ENCODE measurements around the gene AUTS2. TPM values are rescaled to one million over a fixed set of nuclear protein-coding genes. Genes with fewer than 3 reads are reported as not detected.

AUTS2 gene
- total RNA-seq, 1 experiment from 2014 or later = 30.1 TPM

DNA sequence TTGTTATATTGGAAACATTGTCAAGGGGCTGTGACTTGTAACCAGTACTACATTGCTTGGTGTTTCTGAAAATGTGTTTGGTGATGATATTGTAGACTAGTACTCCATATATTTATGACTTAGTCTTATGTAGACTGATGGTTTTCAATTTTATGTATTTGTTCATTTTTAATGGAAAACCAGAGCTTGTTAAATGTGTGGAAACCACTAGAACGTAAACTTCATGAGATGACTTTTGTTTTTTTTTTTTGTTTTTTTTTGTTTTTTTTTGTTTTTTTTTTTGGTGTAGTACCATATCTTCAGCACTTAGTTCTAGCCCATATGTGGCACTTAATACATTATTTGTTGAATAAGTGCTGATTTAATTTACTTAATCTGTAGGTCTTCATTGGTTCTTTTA is 518.6 kb downstream of the AUTS2 start:
- H3K4me3 ChIP-seq = no peak overlapping the region
- no peak overlapping the region for H3K27ac ChIP-seq
- H3K4me1 ChIP-seq = 0 out of 2 replicates have a peak, but pooled peaks cover 3% of the 10 kb centered on the region
- no peaks in the 10 kb centered on the region for H3K36me3 ChIP-seq
- no peak for DNase-seq
- no peaks in the 10 kb centered on the region for H3K27me3 ChIP-seq
- peaks cover 11% of the 10 kb centered on the region for H3K9me3 ChIP-seq (replicated peaks)

DNA sequence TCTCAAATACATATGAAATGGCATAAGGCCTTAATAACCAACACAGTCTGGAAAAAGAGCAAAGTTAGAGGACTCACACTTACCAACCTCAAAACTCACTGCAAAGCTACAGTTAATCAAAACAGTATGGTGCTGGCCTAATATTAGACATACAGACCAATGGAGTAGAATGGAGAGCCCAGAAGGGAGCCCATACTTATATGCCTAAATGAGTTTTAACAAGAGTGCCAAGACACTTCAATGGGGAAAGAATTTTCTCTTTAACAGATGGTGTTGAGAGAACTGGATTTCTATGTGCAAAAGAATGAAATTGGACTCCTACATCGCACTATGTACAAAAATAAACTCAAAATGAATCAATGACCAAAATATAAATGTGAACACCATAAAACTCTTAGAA is 522.6 kb downstream of the AUTS2 start:
- Histone ChIP-seq H3K27ac (no peak overlapping the region), H3K36me3 (no peaks in the 10 kb centered on the region), H3K4me1 (no peaks in the 10 kb centered on the region), H3K9me3 (replicated peaks) (peaks cover 13% of the 10 kb centered on the region), H3K27me3 (no peaks in the 10 kb centered on the region), H3K4me3 (no peak overlapping the region)
- DNase-seq = no peak

DNA sequence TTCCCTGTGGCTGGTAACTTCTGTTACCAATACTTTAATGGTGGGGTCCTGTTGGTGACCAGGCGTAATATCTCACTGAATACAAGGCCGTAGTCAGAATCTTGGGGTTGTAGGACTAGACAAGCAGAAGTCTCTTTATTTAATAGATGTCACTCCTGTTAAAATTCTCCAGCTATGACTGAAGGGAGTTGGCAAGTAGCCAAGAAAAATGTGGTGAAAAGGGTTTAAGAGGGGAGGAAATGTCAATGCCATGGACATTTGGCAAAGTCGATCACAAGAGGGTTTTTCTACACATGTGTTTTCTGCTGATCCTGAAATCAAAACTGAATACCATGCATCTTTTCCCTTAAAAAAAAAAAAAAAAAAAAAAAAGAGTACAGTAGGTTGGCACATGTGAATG is 533.5 kb downstream of the AUTS2 start:
- Histone ChIP-seq H3K4me3 (peak overlapping the region; percentile 40), H3K9me3 (replicated peaks) (no peaks in the 10 kb centered on the region), H3K27ac (peak overlapping the region; percentile 92), H3K27me3 (no peaks in the 10 kb centered on the region), H3K4me1 (peaks cover 51% of the 10 kb centered on the region), H3K36me3 (no peaks in the 10 kb centered on the region)
- peak; percentile 85 to 98 for DNase-seq

DNA sequence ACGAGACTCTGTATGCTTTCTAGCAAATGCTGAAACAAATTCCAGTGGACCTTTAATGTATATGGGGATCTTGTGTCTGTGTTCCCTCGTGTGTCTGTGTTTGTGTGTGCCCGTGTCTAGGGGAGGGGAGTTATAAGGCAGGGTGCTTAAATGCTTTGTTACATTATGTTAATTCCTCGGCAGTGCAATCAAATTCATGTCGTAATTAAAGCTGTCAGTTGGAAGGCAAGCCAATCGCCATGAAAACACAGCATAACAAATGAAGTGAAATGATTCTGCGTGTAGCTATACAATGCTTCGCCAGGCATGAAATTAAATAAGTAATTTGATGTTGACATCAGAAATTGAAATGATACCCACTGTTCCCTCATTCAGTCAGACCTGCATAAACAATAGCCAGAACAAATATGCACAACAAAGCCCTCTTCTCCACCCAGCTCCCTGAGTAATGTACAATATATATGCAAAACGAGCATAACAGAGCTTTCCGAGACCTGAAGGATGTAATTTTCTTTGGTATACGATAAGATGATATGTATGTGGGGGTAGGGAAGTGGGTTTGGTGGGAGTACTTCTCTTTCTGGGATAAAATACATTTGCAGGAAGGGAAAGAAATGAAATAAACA is 534.1 kb downstream of the AUTS2 start:
- Histone ChIP-seq H3K27me3 (no peaks in the 10 kb centered on the region), H3K9me3 (replicated peaks) (no peaks in the 10 kb centered on the region), H3K4me1 (peaks cover 51% of the 10 kb centered on the region), H3K27ac (peak overlapping the region; percentile 92), H3K4me3 (peak overlapping the region; percentile 40), H3K36me3 (no peaks in the 10 kb centered on the region)
- DNase-seq = no peak

DNA sequence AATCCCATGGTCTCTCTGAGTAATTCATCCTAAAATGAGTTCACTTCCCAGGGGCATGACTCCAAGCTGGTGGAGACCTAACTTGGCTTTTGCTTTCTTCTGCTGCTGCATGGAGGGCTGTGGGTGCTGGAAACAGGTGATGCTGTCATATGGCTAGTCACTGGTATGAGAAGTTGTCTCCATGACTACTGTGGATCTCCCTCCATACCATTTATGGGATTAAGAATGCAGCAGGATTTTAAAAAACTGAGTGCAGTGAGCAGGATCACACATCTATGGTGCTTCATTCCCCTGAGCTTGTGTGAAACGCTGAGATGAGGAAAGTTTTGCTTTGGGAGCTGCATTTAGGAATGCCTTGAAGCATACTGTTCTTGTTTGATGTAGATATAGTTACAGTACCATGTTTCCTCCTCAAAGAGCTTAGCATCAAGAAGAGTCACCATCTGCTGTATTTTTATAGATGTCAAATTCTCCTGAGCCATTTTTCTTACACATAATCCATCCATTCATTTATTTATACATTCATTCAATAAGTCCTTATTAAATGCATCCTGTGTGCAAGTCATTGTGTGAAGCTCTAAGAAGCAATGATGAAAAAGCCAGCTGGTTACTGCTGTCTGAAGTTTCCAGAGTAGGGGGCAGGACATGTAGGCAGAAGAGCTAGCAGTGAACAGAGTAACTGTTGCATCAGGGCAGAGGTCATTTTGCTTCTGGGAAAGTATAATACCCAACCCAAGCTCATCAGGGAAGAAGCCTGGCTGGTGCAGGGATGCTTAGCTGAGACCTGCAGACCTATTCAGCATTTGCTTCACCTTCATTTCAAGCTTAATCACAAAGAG is 534.8 kb downstream of the AUTS2 start:
- Histone ChIP-seq H3K4me1 (peaks cover 51% of the 10 kb centered on the region), H3K27ac (peak overlapping the region; percentile 92), H3K4me3 (peak overlapping the region; percentile 40), H3K9me3 (replicated peaks) (no peaks in the 10 kb centered on the region), H3K27me3 (no peaks in the 10 kb centered on the region), H3K36me3 (no peaks in the 10 kb centered on the region)
- peak; percentile 70 to 76 for DNase-seq

DNA sequence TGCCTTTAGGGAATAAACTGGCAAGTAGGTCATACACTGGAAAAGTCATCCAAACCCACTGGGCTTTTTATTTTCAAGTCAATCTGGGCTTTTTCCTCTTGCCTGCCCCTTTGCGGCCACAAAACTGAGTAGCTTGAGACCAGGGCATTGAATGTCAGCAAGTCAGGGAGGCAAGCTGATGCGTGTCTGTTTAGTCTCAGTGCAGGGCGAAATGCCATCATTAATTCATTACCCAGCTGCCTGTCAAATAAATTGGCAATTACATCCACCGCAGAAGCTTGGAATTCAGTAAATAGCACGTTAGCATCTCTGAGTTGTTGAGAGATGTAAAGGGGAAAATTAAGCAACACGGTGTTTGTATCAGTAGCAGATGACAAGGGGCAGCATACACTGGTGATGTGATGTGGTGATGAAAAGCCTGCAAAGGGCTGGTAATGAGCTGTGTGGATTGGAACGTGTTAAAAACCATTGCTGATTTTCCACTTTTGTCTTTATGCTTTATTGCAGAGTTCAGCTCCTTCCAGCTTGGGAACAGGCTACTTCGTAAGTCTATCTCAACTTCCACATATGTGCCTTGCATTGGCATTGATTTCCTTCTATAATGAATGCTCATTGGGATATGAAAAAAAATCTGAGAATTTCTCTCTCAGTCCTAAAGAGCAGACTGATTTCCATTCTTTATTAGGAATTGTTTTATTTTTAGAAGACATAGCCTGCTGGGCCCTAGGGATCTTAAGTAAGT is 535.9 kb downstream of the AUTS2 start:
- peak; percentile 18 to 24 for DNase-seq
- H3K9me3 ChIP-seq (replicated peaks) = no peaks in the 10 kb centered on the region
- H3K36me3 ChIP-seq = no peaks in the 10 kb centered on the region
- H3K27ac ChIP-seq = peak overlapping the region; percentile 92
- H3K4me3 ChIP-seq = no peak overlapping the region
- peaks cover 51% of the 10 kb centered on the region for H3K4me1 ChIP-seq
- H3K27me3 ChIP-seq = no peaks in the 10 kb centered on the region

DNA sequence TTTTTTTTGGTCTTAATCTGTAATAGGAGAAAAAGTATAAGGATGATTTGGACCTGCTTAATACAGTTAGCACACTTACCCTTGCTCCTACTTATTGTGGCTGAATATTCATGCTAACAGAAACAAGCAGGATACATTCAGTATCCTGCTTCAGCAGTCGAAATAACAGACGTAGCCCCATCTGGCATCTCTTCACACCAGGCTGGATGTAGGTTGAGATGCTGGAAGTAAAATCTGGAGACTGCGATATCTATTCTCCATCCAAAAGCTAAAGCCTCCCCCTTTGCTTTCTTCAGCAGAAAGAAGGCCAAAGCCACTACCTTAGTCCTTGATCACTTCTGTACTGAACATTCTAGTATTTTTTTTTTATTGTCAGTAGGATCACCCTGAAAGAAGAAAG is 537.4 kb downstream of the AUTS2 start:
- Histone ChIP-seq H3K4me1 (peaks cover 46% of the 10 kb centered on the region), H3K27me3 (no peaks in the 10 kb centered on the region), H3K4me3 (no peak overlapping the region), H3K36me3 (no peaks in the 10 kb centered on the region), H3K27ac (no peak overlapping the region), H3K9me3 (replicated peaks) (no peaks in the 10 kb centered on the region)
- DNase-seq = no peak

DNA sequence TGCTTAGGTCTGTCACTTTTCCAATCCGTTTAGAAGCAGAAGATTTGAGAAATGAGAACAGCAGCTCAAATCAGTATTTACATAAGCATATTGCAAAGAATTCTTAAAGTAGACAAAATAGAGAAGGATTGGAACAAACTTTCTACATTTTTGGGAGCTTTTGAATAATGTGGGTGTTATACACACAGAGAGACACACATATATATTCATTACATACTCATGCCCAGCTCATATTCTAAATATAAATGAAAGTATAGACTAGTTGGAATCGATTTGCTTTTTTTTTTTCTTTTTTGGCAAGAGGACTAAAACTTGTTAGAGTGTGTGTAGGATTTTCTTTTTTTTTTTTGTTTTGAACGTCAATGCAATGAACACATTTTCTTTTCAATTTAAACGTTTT is 538.9 kb downstream of the AUTS2 start:
- no peaks in the 10 kb centered on the region for H3K36me3 ChIP-seq
- H3K4me1 ChIP-seq = peaks cover 36% of the 10 kb centered on the region
- no peaks in the 10 kb centered on the region for H3K9me3 ChIP-seq (replicated peaks)
- no peak overlapping the region for H3K27ac ChIP-seq
- no peak for DNase-seq
- H3K27me3 ChIP-seq = no peaks in the 10 kb centered on the region
- no peak overlapping the region for H3K4me3 ChIP-seq

DNA sequence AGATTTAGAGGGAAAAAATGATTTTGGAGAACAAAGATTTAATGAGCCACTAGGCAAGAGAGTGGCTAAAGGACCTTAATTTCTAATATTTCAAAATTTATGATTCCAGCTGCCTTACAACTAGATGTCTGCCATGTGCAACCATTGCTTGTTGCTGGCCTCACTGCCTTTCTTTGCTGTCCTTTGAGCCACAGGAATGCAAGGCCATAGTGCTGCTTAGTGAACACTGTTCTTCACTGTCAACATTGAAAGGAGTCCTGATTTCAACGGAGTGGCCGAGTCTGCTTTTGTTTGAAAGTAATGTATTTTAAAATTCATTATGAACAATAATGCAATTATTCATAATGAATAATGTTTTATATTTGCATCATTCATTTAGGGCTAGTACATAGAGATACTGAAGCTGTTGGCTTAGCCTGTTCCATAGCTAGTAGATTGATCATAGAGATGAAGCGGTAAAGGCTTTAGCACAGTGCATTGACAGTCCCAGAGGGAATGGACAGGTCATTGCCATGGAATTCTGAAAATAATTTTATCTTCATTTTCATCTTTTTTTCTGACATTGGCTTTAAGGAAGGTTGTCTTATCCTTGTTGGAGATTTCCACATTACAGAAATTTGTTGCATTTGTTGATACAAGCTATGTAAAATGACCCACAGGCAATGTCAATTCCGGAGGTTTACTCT is 544.1 kb downstream of the AUTS2 start:
- Histone ChIP-seq H3K27me3 (no peaks in the 10 kb centered on the region), H3K9me3 (replicated peaks) (no peaks in the 10 kb centered on the region), H3K4me1 (peaks cover 30% of the 10 kb centered on the region), H3K36me3 (no peaks in the 10 kb centered on the region), H3K27ac (peak overlapping the region; percentile 63), H3K4me3 (no peak overlapping the region)
- DNase-seq = peak in 1 of 2 experiments; percentile 16

DNA sequence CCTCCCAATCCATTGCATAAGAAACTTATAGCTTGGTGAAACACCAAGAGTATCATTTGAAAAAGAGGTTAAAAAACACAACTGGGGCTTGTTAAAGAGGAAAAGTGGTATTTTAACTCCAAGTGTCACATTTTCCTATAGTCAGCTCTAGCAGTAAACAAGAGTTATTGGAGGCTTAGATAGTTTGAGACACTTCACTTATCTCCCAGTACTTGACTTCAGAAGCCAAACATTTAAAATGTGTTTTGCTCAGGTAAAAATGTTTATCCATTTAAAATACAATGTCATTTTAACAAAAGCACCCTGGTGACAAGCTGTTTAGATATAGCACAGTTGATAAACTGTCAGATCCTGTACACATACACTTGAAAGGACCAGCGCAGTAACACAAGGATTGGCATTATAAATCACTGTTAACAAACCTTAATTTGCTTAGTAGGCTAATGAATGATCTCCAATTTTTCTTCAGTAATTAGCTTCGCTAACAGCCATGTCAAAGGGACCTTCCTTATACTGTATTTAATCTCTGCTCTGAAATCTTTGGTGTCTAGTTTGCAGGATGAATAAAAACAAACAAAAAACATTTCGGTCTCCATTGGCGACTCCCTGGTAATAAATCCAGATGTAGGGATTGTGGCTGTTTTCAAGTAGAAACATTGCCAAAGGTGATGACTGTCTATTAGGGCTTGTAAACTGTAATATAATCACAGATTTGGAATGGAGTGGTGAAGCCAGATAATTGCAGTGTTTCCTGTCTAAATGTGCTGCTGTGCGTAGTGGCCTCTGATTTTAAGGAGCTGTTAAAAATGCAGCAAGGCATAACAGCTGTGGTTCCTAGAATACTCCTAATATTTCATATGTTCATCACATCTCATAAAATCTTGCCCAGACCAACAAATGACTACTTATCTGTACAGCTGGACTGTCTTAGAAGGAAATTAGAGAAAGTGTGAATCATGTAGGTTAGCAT is 545.1 kb downstream of the AUTS2 start:
- DNase-seq = peak; percentile 66 to 86
- Histone ChIP-seq H3K36me3 (no peaks in the 10 kb centered on the region), H3K27me3 (no peaks in the 10 kb centered on the region), H3K27ac (peak overlapping the region; percentile 63), H3K9me3 (replicated peaks) (no peaks in the 10 kb centered on the region), H3K4me1 (peaks cover 30% of the 10 kb centered on the region), H3K4me3 (0 out of 2 replicates have a peak overlapping the region, but pooled peaks have one; percentile 0)

DNA sequence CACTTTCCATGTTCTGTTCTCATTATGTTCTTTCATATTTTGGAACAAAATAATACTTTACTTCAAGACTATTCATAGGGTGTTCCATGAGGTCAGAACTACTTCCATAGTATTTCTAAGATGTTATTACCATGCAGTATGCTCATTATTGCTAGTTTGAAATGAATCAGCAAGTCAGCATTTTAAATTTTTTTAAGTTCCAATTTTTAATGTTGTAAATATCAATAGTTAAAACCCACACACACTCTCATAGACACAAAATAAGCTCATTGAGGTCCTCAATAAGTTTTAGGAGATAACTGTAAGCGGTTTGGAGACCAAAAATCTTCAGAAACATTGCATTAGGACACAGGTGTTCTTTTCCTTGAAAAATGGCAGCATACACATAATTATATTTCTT is 550.7 kb downstream of the AUTS2 start:
- no peaks in the 10 kb centered on the region for H3K27me3 ChIP-seq
- DNase-seq = no peak
- no peaks in the 10 kb centered on the region; the same call in 1 of the 2 replicates for H3K36me3 ChIP-seq
- peaks cover 16% of the 10 kb centered on the region for H3K4me1 ChIP-seq
- H3K27ac ChIP-seq = no peak overlapping the region
- peaks cover 9% of the 10 kb centered on the region; the same call in 1 of the 2 replicates for H3K9me3 ChIP-seq (replicated peaks)
- H3K4me3 ChIP-seq = no peak overlapping the region

DNA sequence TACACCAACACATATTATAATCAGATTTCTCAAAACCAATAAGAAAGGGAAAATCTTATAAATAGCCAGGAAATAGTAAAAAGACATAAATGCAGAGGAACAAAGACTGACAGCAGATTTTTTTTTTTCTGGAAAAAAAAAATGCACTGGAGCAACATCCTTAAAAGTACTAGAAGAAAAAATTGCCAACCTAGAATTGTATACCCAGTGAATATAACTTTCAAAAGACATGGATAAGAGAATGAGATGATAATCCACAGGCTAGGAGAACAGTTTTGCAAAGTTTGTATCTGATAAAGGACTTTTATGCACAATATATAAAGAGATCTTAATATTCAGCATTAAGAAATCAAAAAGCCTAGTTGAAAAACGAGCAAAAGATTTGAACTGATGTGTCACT is 554.0 kb downstream of the AUTS2 start:
- H3K4me3 ChIP-seq = no peak overlapping the region
- no peaks in the 10 kb centered on the region for H3K27me3 ChIP-seq
- H3K4me1 ChIP-seq = peaks cover 11% of the 10 kb centered on the region; the same call in 1 of the 2 replicates
- H3K9me3 ChIP-seq (replicated peaks) = peaks cover 9% of the 10 kb centered on the region; the same call in 1 of the 2 replicates
- H3K27ac ChIP-seq = no peak overlapping the region
- no peaks in the 10 kb centered on the region; the same call in 1 of the 2 replicates for H3K36me3 ChIP-seq
- no peak for DNase-seq

DNA sequence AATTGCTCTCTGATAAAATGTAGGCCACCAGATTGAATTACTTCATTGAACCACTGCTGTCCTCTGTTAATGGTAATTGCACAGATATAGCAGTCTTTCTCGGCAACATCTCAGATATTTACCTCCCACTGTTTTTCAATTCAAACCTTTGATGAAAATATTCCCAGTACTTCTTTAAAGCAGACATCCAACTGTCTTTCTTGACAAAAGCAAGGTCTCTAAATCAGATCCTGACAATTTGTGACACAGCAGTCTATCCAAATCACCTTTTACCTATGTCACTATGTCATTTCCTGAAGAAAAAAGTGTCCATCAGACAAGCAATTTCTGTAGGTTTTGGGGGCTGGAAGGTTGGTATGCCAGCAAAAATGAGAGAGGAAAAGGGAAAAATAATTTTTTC is 555.7 kb downstream of the AUTS2 start:
- no peak for DNase-seq
- Histone ChIP-seq H3K9me3 (replicated peaks) (peaks cover 9% of the 10 kb centered on the region; the same call in 1 of the 2 replicates), H3K4me3 (no peak overlapping the region), H3K36me3 (no peaks in the 10 kb centered on the region; the same call in 1 of the 2 replicates), H3K27ac (no peak overlapping the region), H3K27me3 (no peaks in the 10 kb centered on the region), H3K4me1 (peaks cover 10% of the 10 kb centered on the region; the same call in 1 of the 2 replicates)

Measured in SJCRH30 (cell line).